Measurements from ENCODE around the gene BTBD9.

DNA sequence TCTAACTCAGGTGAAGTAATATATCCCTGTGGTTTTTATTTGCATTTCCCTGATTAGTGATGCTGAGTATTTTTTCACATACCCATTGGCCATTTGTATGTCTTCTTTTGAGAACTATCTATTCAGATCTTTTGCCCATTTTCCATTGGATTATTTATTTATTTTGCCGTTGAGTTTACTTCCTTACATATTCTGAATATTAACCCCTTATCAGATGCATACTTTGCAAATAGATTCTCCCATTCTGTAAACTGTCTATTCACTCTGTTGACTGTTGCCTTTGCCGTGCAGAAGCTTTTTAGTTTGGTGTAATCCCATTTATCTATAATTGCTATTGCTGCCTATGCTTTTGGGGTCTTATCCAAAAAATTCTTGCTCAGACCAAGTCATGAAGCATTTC lies 336.9 kb downstream of the BTBD9 start:
- TF ChIP-seq, protein P1, sequence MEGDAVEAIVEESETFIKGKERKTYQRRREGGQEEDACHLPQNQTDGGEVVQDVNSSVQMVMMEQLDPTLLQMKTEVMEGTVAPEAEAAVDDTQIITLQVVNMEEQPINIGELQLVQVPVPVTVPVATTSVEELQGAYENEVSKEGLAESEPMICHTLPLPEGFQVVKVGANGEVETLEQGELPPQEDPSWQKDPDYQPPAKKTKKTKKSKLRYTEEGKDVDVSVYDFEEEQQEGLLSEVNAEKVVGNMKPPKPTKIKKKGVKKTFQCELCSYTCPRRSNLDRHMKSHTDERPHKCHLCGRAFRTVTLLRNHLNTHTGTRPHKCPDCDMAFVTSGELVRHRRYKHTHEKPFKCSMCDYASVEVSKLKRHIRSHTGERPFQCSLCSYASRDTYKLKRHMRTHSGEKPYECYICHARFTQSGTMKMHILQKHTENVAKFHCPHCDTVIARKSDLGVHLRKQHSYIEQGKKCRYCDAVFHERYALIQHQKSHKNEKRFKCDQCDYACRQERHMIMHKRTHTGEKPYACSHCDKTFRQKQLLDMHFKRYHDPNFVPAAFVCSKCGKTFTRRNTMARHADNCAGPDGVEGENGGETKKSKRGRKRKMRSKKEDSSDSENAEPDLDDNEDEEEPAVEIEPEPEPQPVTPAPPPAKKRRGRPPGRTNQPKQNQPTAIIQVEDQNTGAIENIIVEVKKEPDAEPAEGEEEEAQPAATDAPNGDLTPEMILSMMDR (IDR thresholded peaks at IDR 0.05) = no peak
- no peak for TF ChIP-seq POLR2A (IDR thresholded peaks at IDR 0.05)

Data from Peyer's patch (tissue), 4 donors.